ENCODE results near the gene TEPSIN. TPM values are rescaled to one million over a fixed set of nuclear protein-coding genes. Genes with fewer than 3 reads are reported as not detected.
"Not testable (repeated sequence)": the region's sequence is repeated elsewhere in the genome, so short reads cannot be mapped to it uniquely, and the experiment has no call there.

Gene TEPSIN
- total RNA-seq, 1 experiment from 2014 or later = 3.4 TPM

DNA sequence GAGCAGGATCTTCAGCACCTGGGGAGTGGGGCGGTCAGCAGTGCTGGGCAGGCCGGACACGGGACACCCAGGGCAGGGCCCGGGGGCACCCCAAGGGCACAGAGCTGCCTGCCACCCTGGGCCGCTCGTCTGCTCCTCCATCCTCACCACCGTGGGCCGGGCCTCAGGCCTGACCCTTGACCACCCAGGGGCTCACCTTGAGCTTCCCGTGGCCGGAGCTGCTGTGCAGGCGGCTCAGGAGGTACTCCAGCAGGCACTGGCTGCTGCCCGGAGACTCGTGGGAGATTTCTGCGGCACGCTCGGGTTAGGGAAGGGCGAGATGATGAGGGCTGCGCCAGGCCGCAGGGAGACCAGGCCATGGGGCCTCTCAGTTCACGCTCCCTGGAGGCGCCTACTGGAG is 2.1 kb downstream of the TEPSIN start:
- no peak for DNase-seq (ENCODE audit: low spot score)

DNA sequence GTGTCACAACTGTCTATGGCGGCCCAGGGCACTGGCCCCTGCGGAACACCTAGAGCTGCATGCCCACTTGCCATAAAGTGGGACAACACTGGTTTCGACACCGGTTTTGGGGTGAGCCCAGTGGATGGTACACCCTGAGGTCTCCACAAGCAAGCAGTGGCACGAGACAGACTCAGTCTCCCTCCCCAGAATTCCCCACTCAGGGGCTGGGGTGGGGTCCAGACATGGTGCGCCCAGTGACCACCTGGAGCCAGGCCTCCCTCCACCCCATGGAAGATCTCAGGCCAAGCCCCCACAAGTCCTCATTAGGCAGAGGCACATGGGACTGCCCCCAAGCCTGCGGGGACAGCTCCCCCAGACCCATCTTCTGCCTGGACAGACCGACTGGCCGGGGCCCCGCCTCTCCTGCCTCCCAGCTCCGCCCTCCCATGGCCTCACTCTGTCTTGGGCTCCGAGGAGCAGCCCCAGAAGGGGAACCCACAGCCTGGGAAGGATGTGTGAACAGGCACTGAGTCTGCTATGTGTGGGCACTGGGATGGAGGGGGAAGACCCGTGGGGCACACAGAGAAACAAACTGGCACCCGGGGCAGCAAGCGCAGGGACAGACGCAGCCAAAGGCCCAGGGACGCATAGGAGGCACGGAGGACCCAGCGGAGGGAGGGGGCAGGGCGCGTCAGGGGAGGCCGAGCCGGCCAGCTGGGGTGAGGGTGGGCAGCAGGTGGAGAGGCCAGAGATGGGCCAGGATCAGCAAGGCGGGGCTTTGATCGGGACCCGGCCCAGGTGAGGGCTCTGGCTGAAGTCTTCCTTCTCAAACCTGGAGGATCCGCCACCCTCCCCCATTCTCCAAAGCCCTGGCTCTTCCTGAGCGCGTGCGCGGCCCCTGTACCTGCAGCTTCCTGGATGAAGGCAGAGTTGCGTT is 2.8 kb downstream of the TEPSIN start:
- DNase-seq (ENCODE audit: low spot score) = no peak

GRCh38 chr17:81234940-81235821 is 3.7 kb downstream of the TEPSIN start:
- DNase-seq (ENCODE audit: low spot score) = no peak

- DNase-seq (ENCODE audit: low spot score) = no peak
Observed at GRCh38 chr17:81234506-81234855, 4.4 kb downstream of the TEPSIN start.

DNA sequence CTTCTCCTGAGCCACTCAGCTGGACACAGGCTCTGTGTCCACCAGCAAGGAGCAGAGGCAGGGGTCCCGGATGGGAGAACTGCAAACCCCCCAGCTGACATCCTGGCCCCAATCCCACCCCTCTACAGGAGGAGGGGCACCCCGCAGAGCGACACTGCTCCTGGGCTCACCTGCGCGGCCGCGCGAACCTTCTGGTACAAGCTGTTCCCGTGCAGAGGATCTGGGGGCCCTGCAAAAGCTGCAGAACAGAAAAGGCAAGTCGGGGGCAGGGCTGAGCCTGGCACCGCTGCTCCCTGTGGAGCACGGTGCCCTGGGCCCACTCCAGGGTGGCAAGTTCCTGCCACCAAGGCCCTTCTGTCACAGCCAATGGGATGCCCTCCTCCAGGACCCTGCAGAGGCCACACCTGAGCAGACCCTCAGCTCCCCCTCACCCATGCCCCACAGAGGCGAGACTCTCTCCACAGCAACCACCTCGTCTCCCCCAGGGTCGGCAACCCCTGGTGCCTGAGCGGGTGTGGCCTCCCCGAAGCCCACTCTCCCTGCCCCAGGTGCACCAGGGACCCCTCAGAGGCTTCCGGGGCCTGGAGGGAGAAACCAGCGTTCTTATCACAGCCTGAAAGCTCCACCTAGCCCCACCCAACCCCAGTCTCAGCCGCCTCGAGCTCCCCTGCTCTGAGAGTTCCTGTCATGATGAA is 4.9 kb downstream of the TEPSIN start:
- no peak for DNase-seq (ENCODE audit: low spot score)

GRCh38 chr17:81233316-81233715 is 5.5 kb downstream of the TEPSIN start:
- DNase-seq (ENCODE audit: low spot score) = no peak

GRCh38 chr17:81232616-81233241 is 6.1 kb downstream of the TEPSIN start:
- DNase-seq (ENCODE audit: low spot score) = no peak

- no peak for DNase-seq (ENCODE audit: low spot score)
Observed at GRCh38 chr17:81231766-81232581, 6.9 kb downstream of the TEPSIN start.

DNA sequence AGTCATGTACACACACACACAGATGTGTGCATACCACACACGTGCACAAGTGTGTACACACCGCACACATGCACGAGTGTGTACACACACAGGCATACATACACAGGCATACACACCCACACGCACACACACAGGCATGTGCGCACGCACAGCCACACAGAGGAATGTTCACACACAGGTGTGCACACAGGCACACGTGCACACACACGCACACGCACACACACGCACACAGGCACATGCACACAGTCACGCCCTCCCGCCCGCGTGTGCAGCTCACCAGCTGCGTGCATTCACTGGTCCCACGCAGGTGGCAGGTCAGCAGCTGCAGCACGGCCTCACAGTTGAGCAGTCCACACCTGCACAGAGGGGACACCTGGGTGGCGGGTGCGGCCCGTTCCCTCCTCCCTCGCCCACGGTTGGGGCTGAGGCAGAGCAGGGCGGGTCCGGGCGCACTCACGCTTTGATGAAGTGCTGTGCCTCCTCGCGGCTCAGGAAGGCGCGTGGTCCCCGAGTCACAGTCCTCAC is 7.7 kb downstream of the TEPSIN start:
- DNase-seq (ENCODE audit: low spot score) = no peak

- DNase-seq (ENCODE audit: low spot score) = no peak
Observed at GRCh38 chr17:81230043-81230820, 8.6 kb downstream of the TEPSIN start.

DNA sequence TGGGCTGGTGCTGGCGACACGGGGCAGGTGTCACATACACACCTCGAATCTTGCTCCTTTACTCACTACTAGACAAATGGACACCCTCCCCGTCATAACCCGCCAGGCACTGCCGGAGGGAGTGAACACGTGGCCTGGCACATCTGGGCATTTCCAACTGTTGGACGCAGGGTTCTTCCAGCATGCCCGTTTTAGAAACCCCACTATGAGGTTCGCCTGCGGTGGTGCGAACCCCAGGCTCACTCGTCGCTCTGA is 9.3 kb downstream of the TEPSIN start:
- DNase-seq (ENCODE audit: low spot score) = no peak

DNA sequence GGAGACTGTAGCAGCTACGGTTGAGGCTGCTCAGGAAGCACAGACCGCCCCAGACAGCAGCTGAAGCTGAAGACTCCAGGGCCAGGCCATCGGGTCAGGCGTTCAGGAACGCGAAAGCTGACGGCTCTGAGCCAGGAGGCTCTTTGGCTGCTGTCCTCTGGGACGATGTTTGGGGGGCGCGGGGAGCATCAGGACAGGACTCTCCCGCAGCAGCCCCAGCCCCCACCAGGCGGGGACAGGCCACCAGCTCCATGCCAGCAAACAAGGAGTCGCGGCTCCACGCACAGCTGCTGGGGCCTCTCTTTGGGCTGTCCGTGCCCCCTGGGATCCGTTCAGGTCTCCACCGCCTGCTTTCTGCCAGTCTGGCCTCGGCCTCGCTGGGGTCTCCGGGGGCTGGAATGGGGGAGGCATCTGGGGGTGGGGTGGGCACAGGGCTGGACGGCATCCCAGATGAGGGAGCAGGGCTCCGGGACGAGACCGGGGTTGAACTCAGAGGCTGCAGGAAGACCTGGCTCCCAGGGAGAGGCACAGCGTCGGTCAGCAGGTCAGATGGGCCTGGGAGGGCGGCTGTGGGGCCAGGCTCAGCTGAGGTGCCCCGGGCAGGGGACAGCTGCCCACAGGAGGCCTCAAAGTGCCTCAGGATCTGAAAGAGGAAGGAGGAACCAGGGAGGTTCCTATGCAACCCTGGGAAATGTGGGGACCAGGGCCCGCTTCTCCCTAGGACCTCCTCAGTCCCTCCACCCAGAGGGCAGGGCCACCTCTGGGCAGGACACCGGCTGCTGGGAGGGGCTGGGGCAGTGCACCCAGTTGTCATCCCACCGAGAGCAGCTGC is 9.8 kb downstream of the TEPSIN start:
- DNase-seq (ENCODE audit: low spot score) = no peak

DNA sequence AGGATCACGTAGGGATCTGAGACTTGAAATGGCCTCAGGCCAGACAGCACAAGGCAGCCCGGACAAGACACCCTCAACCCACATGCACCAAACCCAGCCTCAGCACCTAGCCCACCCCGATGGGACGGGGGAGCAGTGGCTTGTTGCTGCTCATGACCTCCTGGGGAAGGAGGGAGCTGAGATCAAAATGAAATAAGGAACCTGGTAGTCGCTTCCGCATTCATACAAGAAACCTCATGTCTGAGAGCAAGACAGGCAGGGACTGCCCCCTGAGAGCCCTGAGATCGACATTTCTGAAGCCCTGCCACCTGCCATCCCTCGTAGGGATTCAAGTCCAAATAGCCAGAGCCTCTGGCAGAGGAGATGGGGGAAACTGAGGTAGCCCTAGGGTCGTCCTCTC is 10.4 kb downstream of the TEPSIN start:
- DNase-seq (ENCODE audit: low spot score) = no peak

GRCh38 chr17:81227630-81228029 is 11.2 kb downstream of the TEPSIN start:
- not testable (repeated sequence) for DNase-seq (ENCODE audit: low spot score)

GRCh38 chr17:81223762-81224130 is 15.1 kb downstream of the TEPSIN start:
- no peak for DNase-seq (ENCODE audit: low spot score)

DNA sequence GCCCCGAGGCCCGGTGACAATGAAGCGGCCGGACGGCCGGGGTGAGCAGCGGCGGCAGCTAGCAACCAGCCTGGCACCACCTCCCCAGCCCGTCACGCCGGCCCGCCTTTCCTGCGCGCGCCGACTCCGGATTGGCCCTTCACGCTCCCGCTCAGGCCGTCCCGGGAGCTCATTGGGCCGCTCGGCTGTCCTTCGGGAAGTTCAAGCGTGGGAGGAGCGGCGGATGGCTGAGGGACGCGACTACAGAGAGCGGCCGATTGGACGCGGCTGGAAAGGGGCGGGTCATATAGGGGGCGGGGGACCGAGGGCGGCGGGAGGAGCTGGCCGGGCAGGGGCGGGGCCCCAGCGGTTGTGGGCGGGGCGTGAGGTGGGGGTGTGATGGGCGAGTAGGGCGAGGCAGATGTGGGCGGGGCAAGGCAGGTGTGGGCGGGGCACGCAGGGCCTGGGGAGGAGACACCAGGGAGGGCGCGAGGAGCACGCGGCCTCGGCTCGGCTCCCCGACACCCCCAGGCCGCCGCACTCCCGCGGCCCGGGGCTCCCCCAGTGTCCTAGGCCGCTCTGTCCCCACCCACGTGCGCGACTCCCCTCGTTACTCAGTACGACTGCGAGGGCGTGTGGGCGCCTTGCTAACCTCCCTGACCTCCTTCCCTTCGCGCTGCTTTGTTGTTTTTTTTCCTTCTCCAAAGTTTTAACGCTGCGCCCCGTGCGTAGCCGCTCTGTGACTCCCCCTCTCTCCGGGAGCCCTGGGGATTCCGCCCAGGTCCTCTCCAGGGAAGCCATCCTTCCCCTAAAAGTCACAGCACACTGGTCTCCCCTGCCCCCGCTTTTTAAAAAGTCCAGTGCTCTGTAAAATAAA is 15.7 kb downstream of the TEPSIN start, which contains the start of gene CEP131:
CEP131 (minus strand) TSS at position 60 of the 856 bp plus-strand sequence. CDS start 2,909 bp downstream, outside the sequence.
- DNase-seq (ENCODE audit: low spot score) = peak; percentile 98

DNA sequence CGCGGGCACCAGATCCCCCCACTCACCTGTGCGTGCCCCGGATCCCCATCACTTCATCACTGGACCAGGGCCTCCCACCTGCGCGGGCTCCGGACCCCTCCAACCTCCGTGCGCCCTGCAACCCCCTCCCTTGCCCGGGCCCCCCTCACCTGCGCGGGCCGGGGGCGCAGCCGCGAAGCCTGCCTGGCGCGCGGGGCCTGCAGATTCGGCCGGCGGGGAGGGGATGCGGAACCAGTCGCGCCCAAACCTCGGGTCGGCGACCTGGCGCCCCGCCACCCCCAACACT is 16.3 kb downstream of the TEPSIN start:
- DNase-seq (ENCODE audit: low spot score) = no peak
